Cortex of kidney (tissue), 1 donor: Measurements from ENCODE around the gene SPOPL.
"Not testable (repeated sequence)": the region's sequence is repeated elsewhere in the genome, so short reads cannot be mapped to it uniquely, and the experiment has no call there.

ENCODE experiments used
- DNase-seq: peaks from one replicate; lab custom pipeline; 2025; lab: John Stamatoyannopoulos, UW

The SPOPL gene

DNA sequence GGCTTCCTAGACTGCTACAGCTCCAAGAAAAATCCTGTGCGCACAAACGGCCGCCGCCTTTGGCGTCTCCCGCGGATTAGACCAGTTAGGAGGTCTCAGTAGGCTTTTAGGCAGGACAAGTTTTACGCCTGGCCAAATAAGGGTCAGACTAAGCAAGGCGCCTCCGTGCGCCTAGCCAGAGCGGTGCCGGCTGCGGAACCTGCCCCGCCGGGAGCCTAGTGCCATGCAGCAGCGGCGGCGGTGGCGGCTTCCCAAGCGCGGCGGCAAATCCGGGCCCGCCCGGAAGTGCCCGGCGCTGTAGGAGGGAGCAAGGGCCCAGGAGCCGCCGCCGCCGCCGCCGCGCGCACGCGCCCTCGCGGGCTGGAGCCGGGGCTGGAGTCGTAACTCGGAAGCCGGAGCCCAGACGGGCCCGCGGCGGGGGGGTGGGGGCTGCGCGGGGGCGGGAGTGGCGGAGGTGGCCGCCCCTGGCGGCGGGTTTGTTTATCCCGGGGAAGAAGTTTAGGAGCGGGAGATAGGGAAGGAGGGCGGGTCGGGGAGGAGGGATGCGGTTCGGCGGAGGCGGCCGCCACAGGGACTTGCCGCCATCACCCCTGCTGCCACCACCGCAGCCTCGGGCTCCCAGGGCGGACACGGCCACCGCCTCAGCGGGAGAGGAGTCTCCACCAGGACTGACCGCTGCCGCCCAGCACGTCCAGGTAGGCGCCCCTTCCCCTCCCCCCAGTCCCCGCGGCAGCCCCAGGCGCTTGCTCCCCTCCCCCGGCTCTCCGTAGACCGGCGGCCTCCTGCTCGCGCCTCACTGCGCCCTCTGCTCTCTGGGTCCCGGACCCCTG, at the start of gene SPOPL:
SPOPL (plus strand) TSS at position 346 of the 830 bp plus-strand sequence. CDS start 48,447 bp downstream, outside the sequence.
- DNase-seq, result peak; percentile 67

DNA sequence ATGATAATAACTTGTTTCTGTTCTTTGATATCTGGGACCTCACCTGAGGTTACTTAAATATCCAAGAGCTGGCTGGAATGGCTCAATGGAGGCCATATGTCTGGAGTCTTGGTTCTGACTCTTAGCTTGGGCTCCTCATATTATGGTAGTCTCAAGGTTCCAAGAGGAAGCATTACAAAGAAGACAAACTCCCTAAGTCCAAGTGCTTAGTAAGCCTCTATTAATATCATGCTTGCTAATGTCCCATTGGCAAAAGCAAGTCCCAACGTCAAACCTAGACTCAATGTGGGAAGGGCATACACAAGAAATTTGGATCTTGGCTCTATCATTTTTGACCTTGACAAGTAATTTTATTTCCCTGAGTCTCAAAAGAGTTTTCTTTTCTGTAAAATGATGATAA, 49.2 kb upstream of the SPOPL start:
- no peak for DNase-seq

DNA sequence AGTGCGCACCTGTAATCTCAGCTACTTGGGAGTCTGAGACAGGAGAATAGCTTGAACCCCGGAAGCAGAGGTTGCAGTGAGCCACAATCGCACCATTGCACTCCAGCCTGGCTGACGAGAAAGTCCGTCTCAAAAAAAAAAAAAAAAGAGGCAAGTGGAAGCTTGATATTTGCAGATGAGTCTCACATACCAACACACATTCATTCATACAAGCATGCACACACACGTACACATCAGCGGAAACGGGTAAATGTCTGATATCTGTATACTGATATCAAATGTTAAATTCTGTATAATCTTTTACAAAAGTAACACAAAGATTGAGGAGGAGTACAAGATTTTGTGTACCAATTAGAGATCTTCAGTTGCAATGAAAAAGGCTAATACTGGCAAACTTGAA, 47.8 kb upstream of the SPOPL start:
- DNase-seq, result no peak

DNA sequence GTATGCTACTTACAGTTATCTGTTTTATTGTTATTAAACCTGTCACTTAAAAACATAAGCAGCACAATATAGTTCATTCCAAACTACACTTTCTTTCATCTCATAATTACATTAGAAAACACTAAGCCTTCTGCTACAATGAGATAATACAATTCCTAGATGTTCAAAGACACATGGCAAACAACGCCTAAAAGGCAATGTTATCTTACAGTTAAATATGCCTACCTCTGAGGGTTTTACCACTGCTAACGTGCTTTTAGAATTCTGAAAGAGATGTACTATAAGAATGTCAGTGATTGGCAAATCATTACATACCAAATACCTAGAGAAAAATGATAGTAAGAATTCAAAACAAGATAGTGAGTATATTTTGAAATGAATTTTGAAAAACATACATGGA, 46.8 kb upstream of the SPOPL start:
- DNase-seq, result no peak

DNA sequence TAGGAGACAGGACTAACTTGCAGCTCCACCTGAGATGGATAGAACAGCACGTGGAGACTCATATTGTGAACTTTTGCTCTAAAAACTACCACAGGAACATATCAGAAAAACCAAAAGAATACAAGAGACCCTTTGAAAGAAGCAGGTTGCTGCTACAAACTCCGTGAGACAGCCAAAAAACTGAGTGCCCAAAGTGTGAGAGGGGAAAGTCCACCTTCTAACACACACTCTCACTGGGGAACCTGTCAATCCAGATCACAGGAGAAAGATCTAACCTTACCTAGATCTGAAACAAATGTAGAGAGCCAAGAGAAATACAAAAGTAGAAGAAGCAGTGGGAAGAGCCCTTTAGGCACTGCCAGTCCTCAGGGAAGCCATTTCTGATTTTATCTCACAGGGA, 46.3 kb upstream of the SPOPL start:
- DNase-seq, result no peak

DNA sequence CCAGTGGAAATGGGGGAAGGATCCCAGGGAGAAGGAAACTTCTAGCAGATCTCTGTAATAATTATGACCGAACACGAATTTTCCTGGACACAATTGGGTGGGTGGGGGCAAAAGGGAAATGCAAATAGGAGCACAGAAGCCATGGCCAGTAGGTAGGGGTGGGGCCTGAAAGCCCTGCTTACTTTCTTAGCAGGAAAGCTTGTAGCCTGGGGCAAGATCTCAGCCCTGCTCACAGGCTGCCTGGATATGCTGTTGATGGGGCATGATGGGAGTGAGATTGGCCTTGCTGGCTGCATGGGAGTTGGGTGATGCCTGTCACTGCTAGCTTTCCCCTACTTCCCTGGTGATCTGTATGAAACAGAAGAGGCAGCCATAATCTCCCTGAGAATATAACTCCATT, 45.9 kb upstream of the SPOPL start:
- DNase-seq, result no peak

DNA sequence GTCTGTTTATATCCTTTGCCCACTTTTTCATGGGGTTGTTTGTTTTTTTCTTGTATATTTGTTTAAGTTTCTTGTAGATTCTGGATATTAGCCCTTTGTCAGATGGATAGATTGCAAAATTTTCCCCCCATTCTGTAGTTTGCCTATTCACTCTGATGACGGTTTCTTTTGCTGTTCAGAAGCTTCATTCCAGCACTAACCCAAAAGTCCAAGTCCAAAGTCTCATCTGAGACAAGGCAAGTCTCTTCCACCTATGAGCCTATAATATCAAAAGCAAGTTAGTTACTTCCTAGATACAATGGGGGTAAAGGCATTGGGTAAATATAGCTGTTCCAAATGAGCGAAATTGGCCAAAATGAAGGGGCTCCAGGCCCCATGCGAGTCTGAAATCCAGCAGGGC, 38.9 kb upstream of the SPOPL start:
- DNase-seq, result not testable (repeated sequence)

DNA sequence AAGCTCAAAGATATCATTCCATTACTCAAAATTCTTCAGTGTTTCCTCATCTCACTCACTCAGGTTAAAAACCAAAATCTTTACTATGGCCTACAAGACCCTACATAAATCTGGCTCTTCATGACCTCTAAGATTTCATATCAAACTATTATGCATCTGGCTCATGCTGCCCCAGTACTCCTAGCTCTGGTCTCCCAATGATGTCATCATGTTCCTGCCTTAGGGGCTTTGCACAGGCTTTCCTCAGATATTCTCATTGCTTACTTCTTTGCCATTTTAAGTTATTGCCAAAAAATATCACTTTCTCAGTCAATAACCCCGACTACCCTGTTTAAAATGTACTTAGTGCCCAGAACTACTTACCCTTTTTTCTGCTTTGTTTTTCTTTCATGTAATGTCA, 33.0 kb upstream of the SPOPL start:
- DNase-seq, result no peak

DNA sequence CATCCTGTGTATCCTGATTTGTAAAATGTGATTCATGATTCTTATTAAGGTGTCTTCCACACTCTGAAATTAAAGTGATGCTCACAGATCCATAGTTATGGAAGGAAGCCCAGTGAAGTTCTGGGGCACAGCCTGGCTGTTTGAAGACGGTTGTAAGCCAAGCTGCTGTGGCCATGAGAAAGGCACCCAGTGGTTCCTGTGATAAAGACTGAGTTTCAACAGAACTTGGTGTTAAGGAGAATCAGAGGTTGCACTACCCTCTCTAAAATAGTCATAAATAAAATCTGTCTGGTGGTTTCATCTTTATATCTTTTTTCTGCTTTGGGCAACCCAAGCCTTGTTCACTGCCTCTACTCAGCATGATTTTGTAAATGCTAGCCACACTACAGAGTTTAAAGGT, 32.2 kb upstream of the SPOPL start:
- no peak for DNase-seq

DNA sequence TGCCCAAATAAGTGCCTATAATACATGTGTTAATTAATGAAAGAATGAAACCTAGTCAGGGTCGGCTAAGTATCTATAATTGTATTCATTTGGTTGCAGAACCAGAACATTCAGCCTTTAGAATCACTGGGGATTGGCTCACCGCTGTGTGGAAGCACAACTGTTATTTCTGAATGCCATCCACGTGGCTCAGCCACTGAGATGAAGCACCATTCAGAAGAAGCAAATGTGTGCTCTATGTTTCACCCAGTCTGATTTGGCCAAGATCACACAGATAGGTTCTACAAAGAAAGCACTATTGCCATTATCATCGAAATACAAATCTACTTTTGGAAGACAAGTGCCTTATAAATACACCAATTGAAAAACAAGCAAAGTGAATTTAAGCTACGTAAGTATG, 30.6 kb upstream of the SPOPL start:
- no peak for DNase-seq

DNA sequence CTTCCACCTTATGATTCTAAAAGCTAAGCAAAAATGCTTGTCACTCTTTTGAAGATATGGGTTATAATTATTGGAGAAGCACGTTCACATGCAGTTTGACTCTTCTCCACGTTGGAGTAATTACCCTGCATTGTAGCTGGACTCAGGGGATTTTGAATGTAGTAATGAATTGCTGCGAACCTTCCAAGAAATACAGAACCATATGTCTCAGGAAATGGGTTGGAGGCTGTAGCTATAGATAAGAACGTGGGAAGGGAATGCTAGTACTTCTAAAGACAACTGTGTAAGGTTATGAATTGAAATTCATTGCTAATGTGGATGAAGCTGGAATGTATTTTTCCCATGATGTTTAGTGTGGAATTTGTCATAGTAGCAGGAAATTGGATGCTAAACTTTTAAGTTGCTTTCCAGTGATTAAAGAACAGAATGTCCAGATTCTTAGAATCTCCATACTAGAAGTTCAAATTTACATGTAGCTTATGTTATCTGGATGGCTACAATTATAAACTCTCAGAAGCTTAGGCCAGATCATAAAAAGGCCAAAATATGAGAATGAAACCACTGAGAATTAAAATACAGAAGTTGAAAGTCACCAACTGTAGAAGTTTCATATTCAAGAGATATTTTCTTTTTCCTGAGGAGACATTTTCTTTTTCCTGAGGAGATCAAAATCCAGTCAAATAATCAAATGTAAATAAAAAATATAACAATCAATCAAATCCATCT, 27.3 kb upstream of the SPOPL start:
- no peak for DNase-seq

DNA sequence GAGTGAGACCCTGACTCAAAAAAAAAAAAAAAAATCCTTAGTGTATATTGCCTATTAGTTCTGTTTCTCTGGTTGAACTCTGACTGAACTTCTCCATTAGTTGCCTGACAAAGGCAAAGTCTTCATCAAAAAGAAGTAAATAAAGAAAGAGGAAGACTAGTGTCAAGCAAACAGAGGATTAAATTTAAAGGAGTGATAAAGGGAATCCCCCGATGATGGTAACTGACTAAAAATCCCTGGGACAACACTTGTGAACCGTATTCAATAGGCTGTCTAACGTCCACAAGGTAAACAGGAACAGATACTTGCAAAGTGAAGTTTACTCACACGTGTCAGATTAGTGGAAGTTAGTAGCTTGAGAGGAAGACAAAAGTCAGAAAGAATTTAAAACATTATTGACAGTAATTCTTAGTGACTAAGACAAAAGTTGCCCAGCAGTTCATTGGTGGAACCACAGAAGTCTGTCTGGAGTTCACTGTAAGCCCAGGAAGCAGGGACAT, 26.2 kb upstream of the SPOPL start:
- no peak for DNase-seq

DNA sequence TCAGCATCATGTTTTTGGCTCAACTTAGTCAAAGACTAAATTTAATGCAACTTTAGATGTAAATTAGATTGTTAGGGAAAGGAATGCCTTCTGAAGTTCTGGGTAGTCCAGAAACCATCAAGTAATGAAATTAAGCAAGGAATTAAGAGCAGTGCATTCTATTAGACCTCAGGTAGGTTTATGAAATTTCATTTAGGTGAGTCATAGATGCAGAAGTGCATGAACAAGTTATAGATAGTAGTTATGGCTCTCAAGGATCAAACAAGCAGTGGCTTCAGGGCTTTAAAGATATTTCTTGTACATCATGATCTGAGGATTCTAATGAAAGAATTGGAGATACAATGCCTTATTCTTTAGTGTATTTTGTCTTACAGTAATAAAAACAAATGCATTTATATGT, 25.4 kb upstream of the SPOPL start:
- DNase-seq, result no peak

DNA sequence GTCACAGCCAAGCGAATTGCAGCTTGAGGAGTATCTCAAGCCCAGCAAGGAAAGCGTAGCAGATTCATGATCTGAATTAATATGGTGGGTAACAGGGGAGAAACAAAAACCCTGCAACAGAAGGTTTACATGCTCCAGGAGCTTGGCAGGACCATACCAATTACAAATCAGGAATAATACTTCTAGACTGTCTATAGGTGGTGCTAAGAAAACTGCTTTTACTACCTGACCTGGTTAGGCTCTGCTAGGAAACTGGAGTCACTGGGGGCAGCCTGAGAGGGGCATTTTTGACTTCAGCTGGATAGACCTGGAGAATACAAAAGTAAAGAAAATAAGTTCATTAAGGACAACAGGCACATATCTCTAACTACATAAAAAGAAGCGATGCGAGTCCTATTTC, 24.6 kb upstream of the SPOPL start:
- no peak for DNase-seq

DNA sequence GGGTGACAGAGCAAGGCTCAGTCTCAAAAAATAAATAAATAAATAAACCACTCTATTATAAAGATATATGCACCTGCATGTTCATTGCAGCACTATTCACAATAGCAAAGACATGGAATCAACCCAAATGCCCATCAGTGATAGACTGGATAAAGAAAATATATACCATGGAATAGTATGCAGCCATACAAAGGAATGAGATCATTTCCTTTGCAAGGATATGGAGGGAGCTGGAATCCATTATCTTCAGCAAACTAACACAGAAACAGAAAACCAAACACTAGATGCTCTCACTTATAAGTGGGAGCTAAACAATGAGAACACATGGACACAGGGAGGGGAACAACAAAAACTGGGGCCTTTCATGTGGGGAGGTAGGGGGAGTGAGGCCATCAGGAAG, 18.8 kb upstream of the SPOPL start:
- DNase-seq, result not testable (repeated sequence)

DNA sequence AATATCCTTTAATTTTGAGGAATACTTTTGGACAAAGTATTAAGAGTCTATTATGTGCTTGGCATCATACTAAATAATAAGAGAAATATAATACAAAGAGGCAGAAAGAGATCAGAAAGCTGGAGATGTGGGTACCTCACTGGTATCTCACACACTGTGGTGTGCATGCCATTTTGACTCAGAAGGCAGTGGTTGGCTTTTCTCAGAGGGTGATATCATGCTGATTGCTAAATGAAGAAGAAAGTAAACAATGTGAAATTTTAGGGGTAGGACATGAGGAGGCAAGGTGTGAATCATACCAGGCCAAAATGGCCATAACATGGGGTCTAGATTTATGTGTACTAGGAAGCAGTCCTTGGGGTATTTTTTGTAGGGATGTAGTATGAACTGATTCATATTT, 16.6 kb upstream of the SPOPL start:
- DNase-seq, result no peak

DNA sequence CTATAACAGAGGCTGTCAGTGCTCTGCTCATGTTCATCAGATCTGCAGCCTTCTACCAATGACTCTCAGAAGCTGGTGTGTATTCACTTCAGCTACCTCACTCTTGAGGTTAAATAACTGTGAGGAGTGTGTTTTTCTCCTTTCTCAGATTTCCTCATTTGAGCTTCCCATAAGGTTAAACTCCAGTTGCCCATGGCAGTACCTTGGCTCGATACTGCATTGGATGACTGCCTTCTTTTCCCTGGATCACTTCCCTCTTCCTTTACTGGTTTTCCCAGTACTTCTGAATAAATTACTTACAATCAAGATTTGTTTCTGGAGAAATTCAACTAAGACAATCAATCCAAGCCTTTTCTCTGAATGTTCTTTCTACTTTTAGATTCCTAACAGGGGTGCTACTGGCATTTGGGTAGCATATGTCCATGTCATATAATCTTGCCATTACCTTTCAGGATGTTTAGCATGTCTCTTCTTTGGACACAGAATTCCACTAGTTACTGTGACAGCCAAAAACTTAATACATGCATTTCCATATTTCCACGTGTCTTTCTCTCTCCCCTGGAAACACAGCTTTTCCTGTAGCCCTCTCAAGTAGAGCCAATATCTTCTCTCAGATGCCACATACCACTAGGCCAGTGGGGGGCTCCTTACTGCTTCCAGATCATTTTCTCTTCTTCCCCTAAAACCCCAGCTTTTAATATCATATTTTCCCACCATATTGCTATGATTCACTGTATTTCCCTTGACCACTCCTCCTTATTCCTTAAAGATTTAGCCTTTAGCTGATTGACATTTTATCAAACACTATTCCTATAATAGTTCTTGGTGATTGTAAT, 15.0 kb upstream of the SPOPL start:
- DNase-seq, result no peak

DNA sequence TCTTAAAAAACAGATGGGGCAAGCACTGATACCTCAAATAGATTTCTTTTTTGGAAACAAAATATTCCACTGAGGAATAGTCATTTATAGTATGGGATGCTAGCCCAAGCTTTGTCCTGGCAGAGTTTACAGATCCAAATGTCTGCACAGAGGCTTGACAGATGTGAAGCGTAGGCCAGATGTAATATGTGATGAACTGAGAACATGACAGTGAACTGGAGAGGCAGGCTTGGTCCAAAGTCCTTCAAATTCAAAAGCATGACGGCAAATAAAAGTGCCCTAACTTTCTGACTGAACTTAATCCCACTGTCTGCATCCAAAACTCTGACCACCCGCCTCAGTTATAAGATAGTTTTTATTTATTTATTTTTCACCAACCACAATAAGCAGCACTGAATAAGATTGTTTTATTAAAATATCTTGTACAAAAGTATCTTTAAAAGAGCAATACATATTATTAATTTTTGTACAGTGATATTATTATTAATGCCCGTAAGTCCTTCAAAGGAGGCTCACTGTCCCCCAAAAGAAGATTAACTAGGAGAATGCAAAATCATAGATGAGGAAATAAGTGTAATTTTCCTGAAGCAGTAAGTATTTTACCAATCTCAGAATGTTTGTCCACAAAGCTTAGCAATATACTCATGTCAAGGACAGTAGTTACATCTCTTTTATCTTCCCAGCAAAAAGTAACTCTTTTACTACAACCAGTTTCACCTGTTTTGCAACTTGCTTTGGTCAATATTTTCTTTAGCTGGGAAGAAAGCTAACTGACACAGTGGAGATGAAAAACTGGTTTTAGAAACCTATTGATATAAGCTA, 10.7 kb upstream of the SPOPL start:
- no peak for DNase-seq

DNA sequence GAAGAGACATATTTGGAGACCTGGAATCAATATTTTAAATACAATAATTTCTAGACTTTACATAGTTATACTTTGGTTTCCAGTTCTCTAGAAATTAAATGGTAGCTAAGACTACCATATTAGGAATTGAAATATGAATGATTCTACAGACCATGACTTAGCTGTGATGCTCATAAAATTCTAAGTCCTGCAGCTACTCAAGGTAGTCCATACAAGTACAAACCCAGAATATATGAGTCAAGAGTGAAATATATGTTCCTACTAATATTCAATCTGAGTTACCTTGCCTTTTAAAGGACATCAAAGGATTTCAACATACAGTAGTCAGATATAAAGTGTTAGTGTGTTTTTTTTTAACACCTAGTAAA, 10.1 kb upstream of the SPOPL start:
- DNase-seq, result no peak

DNA sequence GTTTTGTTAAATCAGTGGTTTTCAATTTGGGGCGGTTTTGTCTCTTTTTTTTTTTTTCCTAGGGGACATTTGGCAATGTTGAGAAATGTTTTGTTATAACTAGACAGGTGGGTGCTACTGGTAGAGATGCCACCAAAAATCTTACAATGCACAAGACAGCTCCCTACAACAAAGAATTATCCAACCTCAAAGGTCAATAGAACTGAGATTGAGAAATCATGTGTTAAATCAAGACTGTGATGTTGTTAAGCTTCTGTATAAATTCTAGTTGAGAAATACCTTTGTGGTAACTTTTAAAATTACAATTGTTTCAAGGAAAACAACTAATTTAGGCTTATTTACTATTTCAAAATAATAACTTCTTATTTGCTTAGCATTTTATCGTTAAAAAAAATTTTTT, 9.4 kb upstream of the SPOPL start:
- no peak for DNase-seq

DNA sequence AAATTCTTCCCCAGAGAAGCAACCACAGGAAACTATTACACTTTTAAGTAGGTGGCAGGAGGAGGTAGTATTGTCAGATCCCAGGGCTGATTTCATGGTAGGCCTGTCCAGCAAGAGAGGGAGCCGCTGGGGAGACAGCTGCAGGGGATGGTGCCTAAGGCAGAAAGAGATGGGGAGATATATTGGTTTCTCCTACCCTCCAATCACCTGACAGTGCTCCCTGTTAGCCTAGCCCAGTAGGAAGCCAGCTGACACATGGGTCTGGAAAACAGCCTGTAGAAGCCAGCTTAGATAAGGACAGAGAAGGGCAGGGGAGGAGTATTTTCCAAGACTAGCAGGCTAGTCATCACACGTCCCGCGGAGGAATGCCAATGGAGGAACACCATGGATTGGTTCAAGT, 8.2 kb upstream of the SPOPL start:
- DNase-seq, result no peak
